Measurements from ENCODE around the gene TMCO2.
A peak's percentile ranks its signal among the peaks of the same experiment; 100 is the strongest.
"Not testable (repeated sequence)": the region's sequence is repeated elsewhere in the genome, so short reads cannot be mapped to it uniquely, and the experiment has no call there.

Gene TMCO2

DNA sequence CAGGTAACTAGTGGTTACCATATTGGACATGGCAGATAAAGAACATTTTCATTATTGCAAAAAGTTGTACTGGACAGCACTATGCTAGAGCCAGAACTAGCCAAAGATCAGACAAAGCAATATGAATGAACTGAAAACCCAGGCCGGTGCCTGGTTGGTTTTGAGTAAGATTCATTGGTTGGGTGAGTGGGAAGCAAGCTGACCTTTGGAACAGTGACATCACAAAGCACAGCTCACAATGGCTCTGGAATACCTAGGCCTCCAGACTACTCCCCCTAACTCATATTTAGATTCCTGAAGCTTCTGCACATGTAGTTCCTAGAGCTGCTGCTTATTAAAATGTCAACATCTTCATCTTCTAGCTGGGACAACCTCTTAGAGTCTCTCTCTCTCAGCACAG is at the start of gene TMCO2:
TMCO2 (plus strand) TSS at position 283 of the 400 bp plus-strand sequence; CDS start at position 340, 57 bp downstream.
- DNase-seq, result no peak

DNA sequence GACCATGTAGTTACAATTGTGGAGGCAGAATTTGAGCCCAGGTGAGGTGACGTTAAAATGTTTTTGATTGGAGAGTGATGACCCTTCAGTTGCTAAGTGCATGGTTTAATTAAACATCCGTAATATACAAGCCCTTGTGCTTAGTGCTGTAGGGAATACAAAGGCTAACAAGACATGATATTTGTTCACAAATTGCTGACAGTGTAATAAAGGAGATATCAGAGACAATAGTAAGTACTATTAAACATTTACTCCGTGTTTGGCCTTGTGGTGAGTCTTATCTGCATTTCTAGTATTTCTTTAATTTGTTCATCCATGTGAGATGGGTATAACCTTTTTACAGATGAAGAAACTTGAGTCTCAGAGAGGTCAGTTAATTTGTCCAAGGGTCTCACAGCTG is 48.6 kb upstream of the TMCO2 start:
- no peak for DNase-seq

DNA sequence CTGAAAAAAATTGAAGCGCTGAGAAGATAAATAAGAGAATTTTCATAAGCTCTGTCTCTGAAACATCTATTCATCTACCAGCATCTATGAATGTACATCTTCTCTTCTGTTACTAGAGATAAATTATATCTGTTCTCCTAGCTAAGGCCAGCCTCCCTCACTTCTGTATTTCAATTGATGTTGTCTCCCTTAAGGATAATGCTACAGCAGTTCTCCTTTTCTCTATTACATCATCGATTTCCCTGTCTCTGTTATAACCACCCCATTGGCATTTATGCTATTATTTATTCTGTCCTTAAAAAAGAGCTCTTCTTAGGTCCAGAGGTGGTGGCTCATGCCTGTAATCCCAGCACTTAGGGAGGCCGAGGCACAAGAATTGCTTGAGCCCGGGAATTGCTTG is 42.9 kb upstream of the TMCO2 start:
- DNase-seq, result peak in 1 of 2 experiments; percentile 19

DNA sequence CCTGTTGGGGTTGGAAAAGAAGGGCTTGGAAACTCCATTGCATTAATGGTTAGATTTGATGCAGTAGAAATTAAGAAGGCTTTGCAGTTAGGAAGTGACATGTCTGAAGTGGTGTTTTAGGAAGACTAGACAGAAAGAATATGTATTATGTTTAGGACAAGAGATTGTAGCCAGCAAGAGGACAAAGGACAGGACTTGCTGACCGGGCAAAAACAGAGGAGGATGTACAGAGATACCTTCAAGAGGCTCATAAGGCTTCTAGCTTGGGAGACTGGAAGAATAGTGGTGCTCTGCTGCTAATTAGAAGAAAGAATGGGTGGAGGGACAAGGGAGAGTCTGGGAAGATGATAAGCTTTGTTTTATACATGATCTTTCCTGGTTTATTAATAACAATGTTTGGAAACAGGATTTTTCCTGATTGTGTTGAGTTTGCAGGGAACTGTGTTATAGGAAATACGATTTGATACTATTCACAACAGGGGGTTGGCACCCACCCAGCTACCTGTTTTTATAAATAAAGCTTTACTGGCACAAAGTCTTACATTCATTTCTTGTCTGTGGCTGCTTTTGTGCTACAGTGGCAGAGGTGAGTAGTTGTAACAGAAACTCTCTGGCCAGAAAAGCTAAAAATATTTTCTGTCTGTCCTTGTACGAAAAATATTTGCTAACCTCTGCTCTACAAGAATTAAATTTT is 37.1 kb upstream of the TMCO2 start:
- DNase-seq, result no peak

DNA sequence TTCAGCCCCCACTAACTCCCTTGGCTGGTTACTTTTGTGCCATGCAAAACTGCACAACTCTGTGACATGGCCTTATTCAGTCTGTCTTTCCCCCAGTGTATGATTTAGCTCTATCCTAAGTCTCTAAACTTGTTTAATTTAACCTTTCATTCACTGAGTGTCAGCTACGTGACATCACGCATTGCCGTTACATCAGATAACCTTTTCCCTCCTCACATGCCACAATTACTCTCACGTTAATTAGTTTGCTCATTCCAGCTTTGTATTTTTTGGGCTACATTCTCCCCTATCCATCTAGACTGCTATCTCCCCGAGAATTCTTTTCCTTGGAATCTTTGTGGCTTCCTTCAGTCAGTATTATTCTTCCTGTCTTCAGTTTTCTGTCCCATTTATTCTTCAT is 29.4 kb upstream of the TMCO2 start:
- DNase-seq, result no peak

DNA sequence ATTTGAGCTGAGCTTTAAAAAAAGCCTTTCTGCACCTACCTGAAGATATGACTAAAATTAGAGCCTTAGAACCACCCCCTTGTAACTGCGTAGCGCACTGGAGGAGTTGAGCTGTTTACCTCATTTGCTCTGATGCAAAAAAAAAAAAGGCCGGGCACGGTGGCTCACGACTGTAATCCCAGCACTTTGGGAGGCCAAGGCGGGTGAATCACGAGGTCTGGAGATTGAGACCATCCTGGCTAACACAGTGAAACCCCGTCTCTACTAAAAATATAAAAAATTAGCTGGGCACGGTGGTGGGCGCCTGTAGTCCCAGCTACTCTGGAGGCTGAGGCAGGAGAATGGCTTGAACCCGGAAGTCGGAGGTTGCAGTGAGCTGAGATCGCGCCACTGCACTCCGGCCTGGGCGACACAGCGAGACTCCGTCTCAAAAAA is 26.2 kb upstream of the TMCO2 start:
- DNase-seq, result not testable (repeated sequence)

DNA sequence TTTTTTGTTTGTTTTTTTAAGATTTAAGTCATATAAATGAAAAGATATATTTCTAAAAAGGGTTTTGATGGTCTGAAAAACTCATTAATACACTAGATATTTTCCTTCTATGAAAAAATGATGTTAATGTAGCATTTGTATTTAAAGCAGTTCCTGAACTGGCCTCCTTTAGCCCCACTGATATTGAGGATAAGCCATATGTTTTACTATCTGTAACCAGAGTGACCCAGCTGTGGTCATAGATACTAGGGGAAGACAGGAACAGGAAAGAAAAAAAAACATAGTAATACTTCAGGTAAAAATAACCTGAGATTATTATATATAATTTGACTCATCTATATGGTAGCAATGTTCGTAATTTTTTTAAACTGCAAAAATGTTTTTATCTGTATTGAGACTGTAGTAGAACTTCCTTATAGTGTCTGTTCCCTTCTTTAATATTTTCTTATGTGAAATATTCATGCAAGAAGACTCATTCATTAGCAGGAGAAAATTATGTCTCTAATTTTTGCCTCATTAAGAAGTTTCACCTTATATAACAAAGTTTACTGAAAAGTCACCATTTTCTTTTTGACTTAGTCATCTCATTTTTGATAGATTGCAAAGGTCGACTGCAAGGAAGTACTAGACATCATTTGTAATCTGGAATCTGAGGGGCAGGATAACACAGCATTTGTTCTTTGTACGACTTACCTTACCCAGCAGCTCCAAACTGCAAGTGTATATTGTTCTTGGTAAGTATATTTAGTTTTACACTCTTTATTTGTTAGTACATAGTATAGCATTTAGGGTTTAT is 25.6 kb upstream of the TMCO2 start:
- DNase-seq, result no peak

DNA sequence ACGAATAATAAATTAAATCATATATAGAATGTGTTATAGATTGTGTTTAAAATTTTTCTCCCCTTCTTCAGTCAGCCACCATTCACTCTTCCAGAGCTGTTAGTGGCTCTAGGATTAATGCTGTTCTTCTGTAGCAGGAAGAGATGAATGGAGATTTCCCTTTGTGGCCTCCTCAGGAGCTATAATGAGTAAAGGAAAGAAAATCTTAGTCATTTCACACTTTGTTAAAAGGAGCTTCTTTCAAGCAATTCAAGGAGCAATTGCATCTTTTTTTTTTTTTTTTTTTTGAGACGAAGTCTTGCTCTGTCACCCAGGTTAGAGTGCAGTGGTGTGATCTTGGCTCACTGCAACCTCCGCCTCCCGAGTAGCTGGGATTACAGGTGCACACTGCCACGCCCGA is 23.7 kb upstream of the TMCO2 start:
- DNase-seq, result no peak

DNA sequence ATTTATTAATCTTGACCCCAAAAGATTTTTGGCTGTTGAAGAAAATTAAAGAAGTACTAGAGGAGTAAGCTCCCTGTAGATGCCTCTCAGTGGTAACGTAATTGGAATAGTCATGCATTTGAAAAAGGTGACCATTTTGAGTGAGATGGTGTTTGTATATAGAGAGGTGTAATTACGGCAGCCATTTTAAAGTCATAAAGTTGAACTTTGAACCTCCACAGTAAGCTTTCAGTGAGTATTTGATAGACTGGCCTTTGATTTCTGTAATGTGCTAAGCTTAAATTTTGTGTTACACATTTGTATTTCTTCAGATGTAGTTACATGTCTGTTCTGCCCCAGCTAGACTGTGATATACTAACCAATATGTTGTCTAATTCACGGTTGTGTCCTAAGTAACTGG is 21.5 kb upstream of the TMCO2 start:
- no peak for DNase-seq

DNA sequence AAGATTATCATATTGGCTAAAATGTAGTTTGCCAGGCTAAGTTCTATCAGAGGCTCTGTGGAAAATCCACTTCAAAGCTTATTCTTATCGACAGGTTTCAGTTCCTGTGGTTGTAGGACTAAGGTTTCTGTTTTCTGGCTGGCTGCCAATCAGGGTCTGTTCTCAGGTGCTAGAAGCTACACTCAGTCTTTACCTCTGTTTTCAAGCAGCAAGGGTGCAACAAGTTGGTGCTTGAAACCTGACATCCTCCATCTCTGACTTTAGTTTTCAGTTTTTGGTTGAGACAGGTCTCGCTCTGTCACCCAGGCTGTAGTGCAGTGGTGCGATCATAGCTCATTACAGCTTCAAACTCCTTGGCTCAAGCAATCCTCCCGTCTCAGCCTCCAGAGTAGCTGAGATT is 15.3 kb upstream of the TMCO2 start:
- DNase-seq, result no peak

DNA sequence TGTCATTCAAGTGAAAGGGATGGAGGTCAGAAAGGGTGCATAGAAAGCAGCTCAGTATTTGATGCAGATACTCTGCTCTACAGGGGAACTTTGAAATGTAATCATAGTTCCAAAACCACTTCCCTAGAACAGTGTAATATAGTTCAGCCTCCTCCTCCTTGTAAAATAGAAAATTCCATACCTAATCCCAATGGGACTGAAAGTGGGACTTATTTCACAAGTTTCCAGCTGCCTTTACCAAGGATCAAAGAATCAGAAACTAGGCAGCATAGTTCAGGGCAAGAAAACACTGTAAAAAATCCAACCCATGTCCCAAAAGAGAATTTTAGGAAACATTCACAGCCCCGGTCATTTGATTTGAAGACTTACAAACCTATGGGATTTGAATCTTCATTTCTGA is 8.1 kb upstream of the TMCO2 start:
- DNase-seq, result no peak

DNA sequence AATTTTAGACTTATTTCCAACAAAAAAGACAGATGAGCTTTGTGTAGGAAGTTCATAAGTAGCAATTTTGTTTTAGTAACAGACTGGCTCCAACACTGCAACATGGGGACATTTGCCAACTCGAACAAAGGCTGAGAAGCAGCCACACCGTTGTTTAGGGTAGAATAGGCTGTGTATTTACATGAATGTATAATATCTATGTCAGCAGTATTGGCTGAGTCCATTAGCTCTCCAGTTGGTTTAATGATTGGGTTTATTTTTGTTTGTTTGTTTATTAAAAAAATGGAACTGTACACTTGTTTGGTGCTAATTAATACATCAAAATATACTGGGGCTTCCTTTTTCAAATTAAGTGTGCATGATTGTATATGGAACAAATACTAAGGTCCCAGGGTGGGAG is 7.3 kb upstream of the TMCO2 start:
- no peak for DNase-seq

DNA sequence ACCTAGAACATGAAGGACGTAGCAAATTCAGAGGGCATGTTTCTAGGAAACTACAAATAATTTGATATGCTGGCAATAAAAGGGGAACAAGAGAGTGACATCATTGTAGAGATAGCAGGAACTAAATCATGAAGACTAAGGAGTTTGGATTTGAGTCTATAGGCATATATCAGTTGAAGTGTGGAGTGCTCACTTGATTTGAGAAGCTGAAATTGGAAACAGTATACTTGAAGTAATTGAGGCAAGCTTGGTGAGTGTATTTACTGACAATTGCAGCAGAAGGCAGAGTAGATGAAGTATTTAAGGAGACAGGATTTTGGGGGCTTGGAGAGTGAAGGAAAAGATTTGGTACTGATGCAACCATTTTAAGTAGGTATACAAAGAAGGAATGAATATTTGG is 6.4 kb upstream of the TMCO2 start:
- DNase-seq, result no peak

DNA sequence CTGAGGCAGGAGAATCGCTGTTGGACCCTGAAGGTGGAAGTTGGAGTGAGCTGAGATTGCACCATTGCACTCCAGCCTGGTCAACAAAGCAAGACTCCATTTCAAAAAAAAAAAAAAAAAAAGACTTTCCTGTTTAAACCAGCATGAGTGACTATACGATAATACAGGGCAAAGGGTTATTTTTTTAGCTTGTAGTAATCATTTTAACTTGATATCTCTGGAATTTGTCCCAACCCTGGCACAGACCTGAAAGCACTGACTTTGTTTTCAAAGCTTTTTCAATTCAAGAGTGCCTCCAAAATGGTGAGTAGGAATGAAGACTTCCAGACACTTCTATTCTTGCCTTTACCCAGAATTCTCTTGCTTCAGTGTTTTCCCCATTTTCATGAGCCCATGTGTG is 4.4 kb upstream of the TMCO2 start:
- DNase-seq, result no peak

DNA sequence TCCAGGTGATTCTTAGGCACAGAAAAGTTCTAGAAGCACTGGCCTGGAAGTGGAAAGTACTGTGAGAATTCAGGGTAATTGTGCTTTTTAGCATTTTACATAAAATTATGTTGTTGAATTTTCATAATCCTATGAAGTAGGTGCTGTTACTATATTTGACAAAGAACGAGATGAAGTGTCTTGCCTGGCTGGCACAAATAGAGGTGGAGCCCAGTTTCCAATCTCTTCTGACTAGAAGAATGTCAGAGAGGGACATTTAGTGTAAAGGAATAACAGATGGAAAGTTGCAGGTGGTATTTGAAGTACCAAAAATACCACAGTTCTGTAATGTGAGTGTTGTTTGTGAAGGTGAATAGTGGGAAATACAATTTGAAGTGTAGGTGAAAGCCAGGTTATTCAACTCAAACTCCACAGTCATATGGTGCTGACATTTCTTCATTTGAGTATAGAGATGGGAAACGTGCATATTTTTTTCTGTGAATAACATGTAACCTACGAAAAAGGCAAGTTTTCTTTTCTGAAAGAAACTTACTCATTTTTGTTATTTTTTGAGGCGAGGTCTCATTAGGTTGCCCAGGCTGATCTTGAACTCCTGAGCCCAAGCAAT is 3.5 kb upstream of the TMCO2 start:
- DNase-seq, result no peak

DNA sequence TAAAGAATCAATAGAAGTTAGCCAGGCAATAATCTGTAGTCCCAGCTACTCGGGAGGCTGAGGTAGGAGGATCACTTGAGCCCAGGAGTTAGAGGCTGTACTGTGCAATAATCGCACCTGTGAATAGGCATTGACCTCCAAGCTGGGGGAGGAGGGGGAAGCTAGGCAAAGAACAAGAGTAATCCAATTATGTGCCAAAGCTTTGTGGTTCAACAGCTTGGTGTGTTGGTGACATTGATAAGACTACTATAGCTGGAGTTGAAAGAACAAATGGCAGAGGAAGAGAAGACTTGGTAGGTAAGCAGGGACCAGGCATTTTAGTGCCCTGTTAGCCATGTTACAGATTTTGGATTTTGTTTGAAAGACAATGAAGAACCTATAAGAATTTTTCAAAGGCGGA is 2.1 kb upstream of the TMCO2 start:
- DNase-seq, result no peak

DNA sequence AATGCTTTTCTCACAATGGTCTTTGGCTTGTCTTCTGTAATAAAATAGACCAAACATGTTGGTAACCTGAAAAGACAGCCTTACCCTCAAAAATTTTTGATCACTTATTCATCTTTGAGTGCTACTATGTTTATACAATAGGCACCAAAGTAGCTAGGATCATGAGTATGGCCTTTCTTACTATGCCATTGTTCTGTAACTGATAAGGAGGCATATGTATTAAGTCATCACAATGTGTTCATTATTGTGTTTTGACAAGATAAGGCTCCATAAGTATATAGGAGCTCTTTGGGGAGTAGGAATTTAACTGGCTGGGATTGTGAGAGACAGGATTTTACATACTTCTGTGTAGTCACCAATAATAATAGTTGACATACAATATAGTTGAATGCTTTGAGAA is 675 bp downstream of the TMCO2 start:
- no peak for DNase-seq

DNA sequence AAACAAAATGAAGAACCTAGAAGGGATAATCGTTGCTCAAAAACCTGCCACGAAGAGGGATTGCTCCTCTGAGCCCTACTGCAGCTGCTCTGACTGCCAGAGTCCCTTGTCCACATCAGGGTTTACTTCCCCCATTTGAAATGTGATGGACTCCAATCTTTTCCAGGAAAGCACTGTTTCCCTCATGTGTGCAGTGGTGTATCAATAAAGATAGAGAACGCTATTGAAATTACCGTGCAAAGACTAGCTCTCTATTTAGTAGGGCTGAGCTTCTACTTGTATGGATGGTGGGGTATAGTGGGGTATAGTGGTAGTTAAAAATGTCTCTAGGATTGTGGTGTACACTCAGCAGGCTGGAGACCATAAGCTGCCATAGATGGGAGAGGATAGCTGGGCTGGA is 3.7 kb downstream of the TMCO2 start:
- peak in 1 of 2 experiments; percentile 6 for DNase-seq

DNA sequence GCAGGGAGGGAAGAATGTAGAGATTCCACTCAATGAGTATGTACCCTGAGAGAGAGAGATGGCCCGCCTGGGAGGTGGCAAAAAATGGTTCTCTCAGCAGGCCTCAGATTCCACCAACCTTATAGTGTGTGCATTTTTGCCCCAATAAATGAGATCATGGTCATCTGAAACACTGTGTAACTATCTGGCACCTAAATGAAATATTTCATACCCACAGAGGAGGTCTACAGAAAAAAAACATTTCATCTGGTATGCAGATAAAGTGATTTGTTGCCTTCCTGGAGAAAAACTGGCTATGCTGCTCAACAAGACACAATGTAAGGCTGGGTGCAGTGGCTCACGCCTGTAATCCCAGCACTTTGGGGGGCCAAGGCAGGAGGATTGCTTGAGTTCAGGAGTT is 4.9 kb downstream of the TMCO2 start:
- no peak for DNase-seq

DNA sequence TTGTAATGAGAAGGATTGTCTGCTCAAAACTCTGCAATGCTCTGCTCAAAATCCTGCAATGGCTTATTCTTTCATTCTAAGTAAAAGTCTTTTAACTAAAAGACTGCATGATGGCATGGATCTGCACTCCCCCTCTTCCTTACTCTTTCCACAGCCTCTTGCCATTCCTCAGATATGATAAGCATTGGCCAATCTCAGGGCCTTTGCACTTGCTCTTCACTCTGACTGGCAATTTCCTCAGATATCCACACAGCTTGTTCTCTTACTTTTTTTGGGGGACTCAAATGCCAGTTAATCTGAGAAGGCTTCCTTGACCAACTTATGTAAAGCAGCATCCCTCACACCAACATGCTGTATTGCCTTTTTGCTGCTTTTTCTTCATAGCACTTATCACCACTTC is 7.5 kb downstream of the TMCO2 start:
- no peak for DNase-seq

DNA sequence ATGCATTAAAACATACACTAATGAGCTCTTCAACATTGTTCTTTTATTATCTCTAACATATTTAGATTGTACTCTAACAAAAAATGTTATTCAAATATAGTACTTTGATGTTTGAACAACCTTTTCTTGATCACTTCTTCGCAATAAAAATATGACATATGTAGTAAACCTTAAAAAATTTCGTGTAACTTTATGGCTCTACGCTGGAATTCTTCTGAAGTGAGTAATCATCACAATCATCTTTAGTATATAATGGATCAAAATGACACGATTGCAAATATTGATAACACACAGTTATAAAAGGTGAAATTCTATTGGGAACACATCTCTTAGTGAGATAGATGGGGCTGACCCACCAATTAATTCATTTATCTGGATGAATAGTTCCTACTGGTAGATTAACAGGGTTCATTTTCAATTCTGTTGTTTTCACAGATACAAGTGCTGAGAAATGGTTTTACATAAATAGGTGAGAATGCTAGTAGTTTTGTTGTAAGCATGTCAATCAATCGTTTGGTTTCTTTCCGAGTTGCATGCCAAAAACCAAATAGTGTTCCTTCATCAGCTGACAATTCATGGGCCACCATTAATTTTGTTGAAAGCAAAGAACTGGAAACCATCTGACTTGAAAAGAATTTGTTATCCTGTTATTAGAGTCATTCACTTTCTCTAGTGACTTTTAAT is 8.8 kb downstream of the TMCO2 start:
- no peak for DNase-seq

DNA sequence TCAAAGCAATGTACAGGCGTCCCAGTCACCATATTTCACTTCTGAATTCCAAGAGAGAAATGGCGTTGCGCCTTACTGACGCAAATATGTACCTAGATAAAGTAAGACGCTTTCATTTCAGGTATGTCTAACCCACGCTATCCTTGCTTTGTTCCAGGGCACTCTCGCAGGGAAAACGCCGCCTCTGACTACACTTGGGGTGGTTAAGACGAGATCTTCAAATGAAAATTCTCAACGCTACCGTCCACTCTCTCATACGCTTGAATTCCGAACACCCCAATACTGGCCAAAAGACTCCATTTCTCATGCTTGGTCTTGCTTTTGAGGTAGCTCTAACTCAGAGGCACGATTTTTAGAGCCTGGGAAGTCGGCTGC is 9.6 kb downstream of the TMCO2 start:
- peak in 1 of 2 experiments; percentile 61 for DNase-seq

DNA sequence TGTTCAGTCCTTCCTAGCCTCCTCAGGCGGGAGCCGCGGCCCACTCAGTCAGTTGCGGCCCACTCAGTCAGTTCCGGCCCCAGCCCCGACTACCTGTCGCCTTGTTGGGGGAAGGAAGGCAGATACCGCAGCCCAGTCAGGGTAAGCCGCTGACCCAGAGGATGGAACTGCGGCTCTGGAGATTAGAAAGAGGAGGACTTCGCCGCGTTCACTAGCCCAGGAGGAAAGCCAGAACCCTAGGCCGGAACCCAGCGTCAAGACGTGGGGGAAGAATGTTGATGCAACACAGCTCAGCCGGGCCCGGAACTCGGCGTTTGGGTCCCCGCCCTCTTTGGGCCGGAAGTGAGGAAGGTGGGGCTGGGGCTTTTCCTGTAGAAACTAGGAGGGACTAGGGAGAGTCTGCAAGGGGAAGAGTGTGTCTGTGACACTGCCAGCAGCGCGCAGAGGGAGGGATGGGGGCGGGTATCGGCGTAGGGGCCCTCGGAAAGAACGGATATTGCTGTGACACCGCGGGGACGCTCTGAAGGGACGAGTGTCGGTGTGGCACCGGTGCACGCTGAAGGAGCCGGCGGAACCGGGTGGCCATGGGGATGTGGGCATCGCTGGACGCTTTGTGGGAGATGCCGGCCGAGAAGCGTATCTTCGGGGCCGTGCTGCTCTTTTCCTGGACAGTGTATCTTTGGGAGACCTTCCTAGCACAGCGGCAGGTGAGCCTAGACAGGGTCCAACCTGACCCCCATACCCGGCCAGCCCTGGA is 10.1 kb downstream of the TMCO2 start, which contains the start of gene ZMPSTE24:
ZMPSTE24 (plus strand) TSS at position 549 of the 757 bp plus-strand sequence; CDS start at position 585, 36 bp downstream.
- DNase-seq, result peak; percentile 97 to 98
